Epithelial cell of proximal tubule (primary cell): ENCODE data around the gene ARMC9. TPM values are rescaled to one million over a fixed set of nuclear protein-coding genes. Genes with fewer than 3 reads are reported as not detected.

Experiments used
- DNase-seq: peaks from one replicate; pipeline ENCODE4 v3.0.0-alpha.2; 2011; ENCODE audit warnings: low read depth
- H3K4me3 ChIP-seq: 2 replicates; pipeline ENCODE4 v1.5.1; 2011; ENCODE audit warnings: low read depth, mild to moderate bottlenecking, low read length
- total RNA-seq: library from RNA; depleted of rRNA; stranded (reverse); fragments of >200 nt; gene quantifications from 2 replicates; pipeline ENCODE4 v1.2.3, GENCODE V29; 2015
- TF ChIP-seq, protein P1 (sequence below): conservative IDR thresholded peaks from 2 replicates; pipeline ENCODE4 v1.5.1; 2012; ENCODE audit warnings: low read depth, mild to moderate bottlenecking, low read length

Gene ARMC9
- total RNA-seq, 1 donor from 2014 or later, result 12.6 TPM

DNA sequence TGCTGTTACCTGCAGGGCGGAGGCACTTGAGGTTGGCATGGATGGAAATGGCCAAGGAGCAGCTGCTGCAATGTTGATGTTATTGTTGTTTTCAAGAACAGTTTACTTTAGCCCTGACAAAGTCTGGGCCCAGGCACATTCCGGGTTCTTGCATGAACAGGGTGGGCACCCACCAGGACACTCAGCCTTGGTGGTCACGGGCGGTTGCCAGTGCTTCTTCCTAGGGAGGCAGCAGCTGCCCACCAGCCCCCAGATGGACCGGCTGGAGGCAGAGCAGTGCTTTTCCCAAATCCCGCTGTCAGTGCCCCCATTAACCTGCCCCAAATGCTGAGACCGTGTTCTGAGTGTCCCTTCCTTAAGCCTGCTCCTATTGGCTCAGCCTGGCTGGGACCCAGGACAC, 158.6 kb downstream of the ARMC9 start:
- H3K4me3 ChIP-seq, result no peak overlapping the region
- TF ChIP-seq, protein P1, sequence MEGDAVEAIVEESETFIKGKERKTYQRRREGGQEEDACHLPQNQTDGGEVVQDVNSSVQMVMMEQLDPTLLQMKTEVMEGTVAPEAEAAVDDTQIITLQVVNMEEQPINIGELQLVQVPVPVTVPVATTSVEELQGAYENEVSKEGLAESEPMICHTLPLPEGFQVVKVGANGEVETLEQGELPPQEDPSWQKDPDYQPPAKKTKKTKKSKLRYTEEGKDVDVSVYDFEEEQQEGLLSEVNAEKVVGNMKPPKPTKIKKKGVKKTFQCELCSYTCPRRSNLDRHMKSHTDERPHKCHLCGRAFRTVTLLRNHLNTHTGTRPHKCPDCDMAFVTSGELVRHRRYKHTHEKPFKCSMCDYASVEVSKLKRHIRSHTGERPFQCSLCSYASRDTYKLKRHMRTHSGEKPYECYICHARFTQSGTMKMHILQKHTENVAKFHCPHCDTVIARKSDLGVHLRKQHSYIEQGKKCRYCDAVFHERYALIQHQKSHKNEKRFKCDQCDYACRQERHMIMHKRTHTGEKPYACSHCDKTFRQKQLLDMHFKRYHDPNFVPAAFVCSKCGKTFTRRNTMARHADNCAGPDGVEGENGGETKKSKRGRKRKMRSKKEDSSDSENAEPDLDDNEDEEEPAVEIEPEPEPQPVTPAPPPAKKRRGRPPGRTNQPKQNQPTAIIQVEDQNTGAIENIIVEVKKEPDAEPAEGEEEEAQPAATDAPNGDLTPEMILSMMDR, result no peak
- no peak for DNase-seq

DNA sequence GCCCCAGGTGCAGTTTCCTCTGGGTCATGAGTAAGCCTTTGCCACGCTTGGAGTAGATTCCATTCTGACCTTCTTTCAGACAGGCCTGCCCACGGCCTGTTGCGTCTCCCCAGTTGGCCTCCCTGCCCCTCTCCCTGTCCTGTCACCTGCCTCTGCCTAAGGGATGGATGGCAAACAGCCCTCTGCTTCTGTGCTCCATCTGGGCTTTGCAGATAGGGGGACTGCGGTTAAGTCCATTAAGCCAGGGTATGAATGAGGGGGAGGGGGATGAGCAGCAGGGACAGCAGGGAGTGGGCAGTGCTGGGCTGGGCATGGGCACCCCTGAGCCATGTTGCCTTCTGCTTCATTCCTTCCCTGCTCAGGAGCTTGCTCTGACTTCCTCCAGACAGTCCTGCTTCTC, 159.5 kb downstream of the ARMC9 start:
- no peak overlapping the region for H3K4me3 ChIP-seq
- TF ChIP-seq, protein P1, result no peak
- DNase-seq, result no peak

DNA sequence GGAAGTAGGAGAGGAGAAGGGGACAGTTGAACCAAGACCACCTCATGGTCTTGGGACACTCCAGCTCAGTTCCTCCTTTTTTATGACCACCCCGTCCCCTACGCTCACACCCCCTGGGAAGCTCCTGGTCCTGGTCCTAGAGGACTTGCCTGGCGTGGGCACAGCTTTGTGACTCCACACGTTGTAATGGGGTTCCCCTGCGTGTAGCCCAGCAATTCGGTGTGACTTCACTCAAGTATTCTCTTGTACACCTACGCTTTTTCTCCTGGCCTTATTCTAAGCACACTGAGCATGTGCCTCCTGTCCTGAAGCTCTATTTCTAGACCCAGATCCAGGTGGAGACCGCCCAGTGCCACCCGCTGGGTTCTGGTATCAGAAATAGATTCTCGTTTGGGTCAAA, 161.0 kb downstream of the ARMC9 start:
- TF ChIP-seq, protein P1, result no peak
- H3K4me3 ChIP-seq, result no peak overlapping the region
- no peak for DNase-seq

DNA sequence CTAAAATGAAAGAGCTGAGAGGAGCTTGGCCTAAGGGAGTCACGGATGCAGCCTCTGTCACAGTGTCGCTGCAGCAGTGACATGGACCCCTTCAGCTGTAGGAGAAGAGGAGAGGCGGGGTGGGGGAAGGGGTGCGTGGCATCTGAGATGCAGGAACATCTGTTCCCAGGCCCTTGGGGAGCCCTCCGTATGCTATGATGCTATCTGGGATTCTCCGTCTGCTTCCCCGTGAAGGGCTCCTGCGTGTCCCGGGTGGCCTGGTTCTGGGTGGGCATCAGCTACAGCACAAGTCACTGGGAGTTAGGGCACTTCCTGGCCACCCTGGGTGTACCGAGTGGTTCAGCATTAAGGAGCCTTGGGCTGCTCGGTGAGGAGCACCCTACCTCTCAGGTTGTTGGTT, 161.5 kb downstream of the ARMC9 start:
- no peak overlapping the region for H3K4me3 ChIP-seq
- DNase-seq, result no peak
- TF ChIP-seq, protein P1, result no peak

DNA sequence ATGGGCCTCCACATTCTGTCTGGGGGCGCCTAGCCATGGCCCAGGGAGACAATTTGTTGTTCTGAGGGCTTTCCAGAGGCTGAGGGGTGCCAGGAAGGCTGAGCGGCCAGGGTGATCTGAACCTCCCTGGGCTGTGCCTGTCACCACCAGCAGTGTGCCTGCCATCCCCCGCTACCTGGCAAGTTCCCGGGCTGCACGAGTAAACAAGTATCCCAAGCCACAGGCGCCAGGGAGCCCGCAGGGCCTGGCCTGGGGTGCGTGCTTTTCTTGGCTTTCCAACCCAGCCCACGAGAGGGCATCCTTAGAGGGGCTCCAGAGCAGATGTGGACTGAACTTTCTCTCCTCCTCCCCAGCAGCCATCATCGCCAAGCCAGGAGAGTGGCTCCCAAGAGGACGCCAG, 162.0 kb downstream of the ARMC9 start:
- TF ChIP-seq, protein P1, result no peak
- H3K4me3 ChIP-seq, result no peak overlapping the region
- DNase-seq, result no peak

DNA sequence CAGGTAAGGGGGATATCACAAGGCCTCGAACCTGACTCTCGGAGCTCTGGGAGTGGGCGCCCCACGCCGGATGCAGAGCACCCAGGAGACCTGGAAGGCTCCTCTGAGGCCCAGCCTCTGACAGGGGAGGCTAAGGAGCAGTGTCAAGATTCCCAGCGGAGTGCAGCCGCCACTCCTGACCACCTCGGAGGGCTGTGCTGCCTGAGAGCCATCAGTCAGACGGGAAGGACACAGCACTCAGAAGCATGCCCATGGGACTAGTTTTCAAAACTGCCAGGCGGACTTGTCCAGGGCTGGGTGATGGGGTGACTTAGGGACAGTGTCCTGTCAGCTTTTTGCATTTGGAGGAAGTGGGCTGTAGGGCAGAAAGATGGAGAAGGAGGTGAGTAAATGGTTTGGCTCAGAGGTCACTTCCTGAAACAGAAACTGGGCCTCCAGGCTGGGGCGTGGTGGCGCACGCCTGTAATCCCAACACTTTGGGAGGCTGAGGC, 162.5 kb downstream of the ARMC9 start:
- no peak overlapping the region for H3K4me3 ChIP-seq
- no peak for DNase-seq
- TF ChIP-seq, protein P1, result no peak

DNA sequence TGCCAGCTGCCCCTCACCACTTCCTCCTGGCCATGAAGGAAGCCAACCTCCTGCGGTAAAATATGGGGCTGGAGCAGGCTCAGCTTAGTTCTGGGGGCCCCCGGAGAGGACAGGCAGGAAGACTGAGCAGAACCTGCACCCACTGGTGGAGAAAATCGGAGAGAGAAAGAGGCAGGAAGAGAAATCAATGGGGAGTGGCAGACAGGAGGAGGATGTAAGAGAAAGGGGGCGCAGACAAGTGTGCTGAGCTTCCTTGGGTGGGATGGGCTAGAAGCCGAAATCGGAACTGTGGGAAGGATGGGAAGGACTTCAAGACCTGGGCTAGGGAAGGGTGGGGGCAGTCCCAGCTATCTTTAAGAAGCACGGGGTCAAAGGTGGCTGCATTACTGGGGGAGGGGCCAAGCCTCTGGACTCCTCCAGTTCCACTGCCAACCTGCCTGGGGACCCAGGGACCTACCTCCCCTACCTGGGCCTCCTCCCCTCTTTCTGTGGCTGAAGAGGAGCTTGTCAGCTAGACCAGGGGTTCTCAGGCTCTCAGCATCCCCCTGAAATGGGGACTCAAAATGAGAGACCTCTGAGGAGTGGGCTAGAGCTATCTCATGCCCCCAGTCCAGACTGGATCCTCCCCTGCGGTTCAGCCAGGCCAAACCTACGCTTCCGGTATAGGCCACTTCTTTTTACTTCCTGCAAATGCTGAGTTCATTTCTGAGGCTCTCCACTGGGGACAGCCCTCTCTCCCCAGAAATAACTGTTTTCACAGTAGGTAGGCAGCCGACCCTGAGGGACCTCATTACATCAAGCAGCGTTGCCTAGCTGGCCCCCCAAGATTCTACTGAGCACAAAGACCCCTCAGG, 163.5 kb downstream of the ARMC9 start:
- DNase-seq, result no peak
- no peak overlapping the region for H3K4me3 ChIP-seq
- TF ChIP-seq, protein P1, result no peak
